Stomach (tissue), 9 donors: Measurements from ENCODE around the gene CD247. TPM values are rescaled to one million over a fixed set of nuclear protein-coding genes. Genes with fewer than 3 reads are reported as not detected.

Source experiments
- DNase-seq, 2 donors: peaks; one replicate each; pipeline versions ENCODE4 v3.0.0 to v3.0.0-alpha.2; 2013 to 2019
- H3K27ac ChIP-seq, 5 donors: fragments of 200-600 bp in 4 of 5; sonication (generic) in 4 of 5; one replicate each; pipeline ENCODE4 v1.5.1; 2013 to 2019; ENCODE audit warnings: mild to moderate bottlenecking in 1 of 5, moderate library complexity in 1 of 5
- H3K27me3 ChIP-seq, 3 donors: fragments of 200-600 bp; sonication (generic); one replicate each; pipeline ENCODE4 v1.5.1; 2017 to 2019; ENCODE audit warnings: mixed run types in 1 of 3
- H3K36me3 ChIP-seq, 4 donors: fragments of 200-600 bp; sonication (generic); 1 replicate in 3 of 4; 2 replicates in 1 of 4; pipeline ENCODE4 v1.5.1; 2016 to 2019
- H3K4me1 ChIP-seq, 4 donors: fragments of 200-600 bp; sonication (generic); one replicate each; pipeline ENCODE4 v1.5.1; 2016 to 2019
- H3K4me3 ChIP-seq, 4 donors: fragments of 200-600 bp; sonication (generic) in 3 of 4; one replicate each; pipeline ENCODE4 v1.5.1; 2016 to 2019; ENCODE audit warnings: mild to moderate bottlenecking in 1 of 4
- H3K9me3 ChIP-seq, 4 donors: fragments of 200-600 bp; sonication (generic); one replicate each; pipeline ENCODE4 v1.5.1; 2016 to 2019
- EP300 ChIP-seq: sonication (generic); formaldehyde crosslinking; IDR thresholded peaks from one replicate; pipeline ENCODE4 v1.6.1; 2017; ENCODE audit warnings: antibody characterized with exemption
- POLR2A ChIP-seq, 4 donors: fragments of 450-650 bp; IDR thresholded peaks; one replicate each; pipeline ENCODE4 v1.6.1; 2016; ENCODE audit warnings: antibody characterized with exemption in 4 of 4, control low read depth in 2 of 4, mild to moderate bottlenecking in 1 of 4, moderate library complexity in 1 of 4
- POLR2AphosphoS5 ChIP-seq, 3 donors: sonication (generic); formaldehyde crosslinking; IDR thresholded peaks; one replicate each; pipeline ENCODE4 v1.6.1; 2016; ENCODE audit warnings: antibody characterized with exemption in 3 of 3
- WGBS, 5 donors: extraction: QIAGEN DNeasy Blood & Tissue Kit in 3 of 5; methylation state at CpG; one replicate each; pipeline versions ENCODE4 v1.1.5 to v1.1.7; 2013 to 2018; 5-methylcytosine and 5-hydroxymethylcytosine counted together
- intact Hi-C: fragments of 100-400 bp; cut with DNase I; formaldehyde crosslinking; loops from one replicate; pipeline ENCODE4 v1.15.1; 2023; ENCODE audit warnings: low total_unique reads
- polyA plus RNA-seq, 3 donors: library from polyadenylated mRNA; stranded (reverse); fragments of 200-250 nt; gene quantifications; one replicate each; pipeline ENCODE4 v1.2.3, GENCODE V29; 2013
- total RNA-seq, 5 donors: library from RNA; depleted of rRNA; stranded (reverse); fragments of >200 nt; gene quantifications; one replicate each; pipeline versions ENCODE4 v1.1.0 to v1.2.3, GENCODE V29; 2014 to 2016
- TF ChIP-seq, protein P1 (sequence below), 7 experiments: fragments of 450-650 bp in 4 of 7; fragments of 200-600 bp in 3 of 7; sonication (generic) in 3 of 7; IDR thresholded peaks; one replicate each; pipeline ENCODE4 v1.5.1; 2016 to 2019; ENCODE audit warnings: antibody characterized with exemption in 7 of 7, control low read depth in 2 of 7, mild to moderate bottlenecking in 1 of 7
- donor health status: healthy with polysubstance abuse.
- donor health status: Bipolar disorder and iron deficiency.
- donor health status: healthy.

CD247 gene
- total and polyA plus RNA-seq, 8 donors = 0.68 to 6.7 (median 3.1) TPM; not detected in 3

DNA sequence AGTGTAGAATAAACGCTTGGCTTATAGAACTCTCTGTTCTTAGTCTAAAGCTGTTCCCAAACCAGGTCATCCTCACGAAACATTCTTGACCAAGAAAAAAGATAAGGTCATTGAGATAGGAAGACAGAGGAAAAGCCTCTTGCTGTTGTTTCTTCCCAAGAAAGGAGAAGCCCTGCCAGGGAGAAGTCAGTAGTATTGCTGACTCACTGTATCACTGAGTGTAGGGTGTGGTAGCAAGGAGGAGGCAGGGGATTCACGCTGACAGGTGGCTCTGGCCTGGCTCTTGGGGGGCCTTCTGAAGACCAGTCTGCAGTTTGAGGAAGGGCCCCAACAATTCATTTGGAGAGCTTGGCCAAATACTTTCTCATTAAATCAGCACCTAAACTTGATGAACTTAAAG lies 97.8 kb downstream of the CD247 start:
- Histone ChIP-seq H3K4me3 (no peak overlapping the region), H3K27me3 (no peaks in the 10 kb centered on the region), H3K36me3 (peaks cover 7 to 31% (median 20%) of the 10 kb centered on the region in 4 donors), H3K27ac (no peak overlapping the region), H3K4me1 (no peaks in the 10 kb centered on the region), H3K9me3 (no peaks in the 10 kb centered on the region)
- intact Hi-C loops = no loop called here
- WGBS, 5 donors = 33 to 64% (median 57%) methylated on average over 3 of the region's 3 CpGs
- TF ChIP-seq, protein P1, sequence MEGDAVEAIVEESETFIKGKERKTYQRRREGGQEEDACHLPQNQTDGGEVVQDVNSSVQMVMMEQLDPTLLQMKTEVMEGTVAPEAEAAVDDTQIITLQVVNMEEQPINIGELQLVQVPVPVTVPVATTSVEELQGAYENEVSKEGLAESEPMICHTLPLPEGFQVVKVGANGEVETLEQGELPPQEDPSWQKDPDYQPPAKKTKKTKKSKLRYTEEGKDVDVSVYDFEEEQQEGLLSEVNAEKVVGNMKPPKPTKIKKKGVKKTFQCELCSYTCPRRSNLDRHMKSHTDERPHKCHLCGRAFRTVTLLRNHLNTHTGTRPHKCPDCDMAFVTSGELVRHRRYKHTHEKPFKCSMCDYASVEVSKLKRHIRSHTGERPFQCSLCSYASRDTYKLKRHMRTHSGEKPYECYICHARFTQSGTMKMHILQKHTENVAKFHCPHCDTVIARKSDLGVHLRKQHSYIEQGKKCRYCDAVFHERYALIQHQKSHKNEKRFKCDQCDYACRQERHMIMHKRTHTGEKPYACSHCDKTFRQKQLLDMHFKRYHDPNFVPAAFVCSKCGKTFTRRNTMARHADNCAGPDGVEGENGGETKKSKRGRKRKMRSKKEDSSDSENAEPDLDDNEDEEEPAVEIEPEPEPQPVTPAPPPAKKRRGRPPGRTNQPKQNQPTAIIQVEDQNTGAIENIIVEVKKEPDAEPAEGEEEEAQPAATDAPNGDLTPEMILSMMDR (IDR thresholded peaks at IDR 0.05) = no peak
- no peak for TF ChIP-seq EP300
- TF ChIP-seq POLR2A (IDR thresholded peaks at IDR 0.05) = no peak
- TF ChIP-seq POLR2AphosphoS5 (IDR thresholded peaks at IDR 0.05) = no peak
- DNase-seq = no peak

DNA sequence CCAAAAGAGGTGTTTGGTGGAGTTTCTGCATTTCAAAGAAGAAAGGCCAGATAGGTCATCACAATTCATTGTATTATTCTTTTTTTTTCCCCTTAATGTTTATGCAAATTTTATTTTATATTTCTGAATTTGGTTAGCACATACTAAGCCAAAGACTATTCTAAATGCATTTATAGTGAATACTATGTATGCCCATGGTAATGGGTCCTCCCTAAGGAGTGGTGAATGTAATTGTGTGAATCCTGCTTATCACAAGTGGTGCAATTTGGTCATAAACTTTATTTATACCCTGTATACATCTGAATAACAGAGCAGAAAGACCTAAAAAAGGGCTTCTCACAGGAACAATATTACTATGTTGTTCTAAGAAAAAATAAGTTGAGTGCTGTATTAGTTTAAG lies 99.1 kb downstream of the CD247 start:
- Histone ChIP-seq H3K9me3 (no peaks in the 10 kb centered on the region), H3K4me1 (no peaks in the 10 kb centered on the region), H3K4me3 (no peak overlapping the region), H3K27me3 (no peaks in the 10 kb centered on the region), H3K27ac (no peak overlapping the region), H3K36me3 (peaks cover 10 to 38% (median 29%) of the 10 kb centered on the region in 4 donors)
- DNase-seq = no peak
- TF ChIP-seq POLR2AphosphoS5 (IDR thresholded peaks at IDR 0.05) (no peak), EP300 (no peak), POLR2A (IDR thresholded peaks at IDR 0.05) (no peak)
- TF ChIP-seq, protein P1 (IDR thresholded peaks at IDR 0.05) = no peak
- intact Hi-C loops = no loop called here

DNA sequence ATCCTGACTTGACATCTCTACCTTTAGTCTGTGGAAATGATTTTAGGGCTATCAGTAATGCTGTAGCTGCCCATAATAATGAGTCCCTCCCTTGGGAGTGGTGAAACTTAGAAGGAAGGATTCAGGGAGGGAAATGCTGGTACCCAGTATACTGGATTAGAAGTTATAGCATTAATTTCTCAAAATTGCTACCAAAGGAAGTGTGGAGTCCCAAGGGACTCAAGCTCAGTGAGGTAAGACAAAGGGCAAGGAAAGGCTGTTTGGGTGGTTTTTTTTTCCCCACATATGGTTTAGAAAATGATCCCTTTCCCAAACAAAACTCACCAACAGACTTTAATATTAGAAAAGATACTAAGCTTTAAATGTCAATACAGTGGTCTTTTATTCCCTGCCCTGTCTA lies 99.9 kb downstream of the CD247 start:
- H3K36me3 ChIP-seq = peaks cover 10 to 40% (median 31%) of the 10 kb centered on the region in 4 donors

DNA sequence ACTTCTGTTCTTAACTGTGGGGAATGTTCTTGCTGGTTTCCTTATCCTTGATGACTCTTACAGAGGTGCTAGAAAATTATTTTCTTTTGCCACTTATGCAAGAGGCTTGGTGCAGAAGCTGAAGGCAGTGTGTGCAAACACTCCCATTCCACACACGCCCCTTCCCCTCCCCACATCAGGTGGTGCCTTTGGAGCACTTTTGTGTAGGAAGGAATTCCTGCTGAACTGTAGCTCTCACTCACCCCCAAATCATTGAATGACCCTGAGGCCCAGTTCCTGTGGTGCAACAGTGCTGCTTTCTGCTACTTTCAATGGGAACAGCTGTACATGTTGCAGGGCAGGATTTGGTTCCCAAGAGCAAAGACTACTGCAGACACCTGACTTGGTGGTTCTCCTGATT lies 101.8 kb downstream of the CD247 start:
- intact Hi-C loops = no loop called here
- no peaks in the 10 kb centered on the region for H3K27me3 ChIP-seq
- no peaks in the 10 kb centered on the region for H3K4me1 ChIP-seq
- no peaks in the 10 kb centered on the region for H3K9me3 ChIP-seq
- H3K27ac ChIP-seq = no peak overlapping the region
- H3K4me3 ChIP-seq = no peak overlapping the region
- TF ChIP-seq POLR2A (IDR thresholded peaks at IDR 0.05) = no peak
- no peak for TF ChIP-seq POLR2AphosphoS5 (IDR thresholded peaks at IDR 0.05)
- no peak for TF ChIP-seq EP300
- TF ChIP-seq, protein P1 (IDR thresholded peaks at IDR 0.05) = no peak
- DNase-seq = no peak
- H3K36me3 ChIP-seq = peaks cover 17 to 59% (median 50%) of the 10 kb centered on the region in 4 donors
- 50 to 82% (median 75%) methylated on average over 1 of the region's 1 CpG for WGBS, 5 donors

More for the DNA sequence above, 99.9 kb downstream of the CD247 start:
- Histone ChIP-seq H3K9me3 (no peaks in the 10 kb centered on the region), H3K27me3 (no peaks in the 10 kb centered on the region), H3K4me3 (no peak overlapping the region), H3K27ac (no peak overlapping the region), H3K4me1 (no peaks in the 10 kb centered on the region)
- no peak for TF ChIP-seq POLR2AphosphoS5 (IDR thresholded peaks at IDR 0.05)
- no peak for TF ChIP-seq POLR2A (IDR thresholded peaks at IDR 0.05)
- TF ChIP-seq EP300 = no peak
- TF ChIP-seq, protein P1 (IDR thresholded peaks at IDR 0.05) = no peak
- DNase-seq = no peak
- intact Hi-C loops = no loop called here
